Omental fat pad (tissue), 4 donors: Measurements from ENCODE around the gene UPP2. TPM values are rescaled to one million over a fixed set of nuclear protein-coding genes. Genes with fewer than 3 reads are reported as not detected.

Source experiments
- ATAC-seq: fragments of 150-250 bp; one replicate; pipeline ENCODE4 v1.9.1; 2016; ENCODE audit warnings: mild to moderate bottlenecking, moderate library complexity; ENCODE audit not compliant: low FRiP score
- DNase-seq: peaks from one replicate; pipeline ENCODE4 v3.0.0-alpha.2; 2019; ENCODE audit warnings: low spot score
- CTCF ChIP-seq, 3 donors: fragments of 450-650 bp; IDR thresholded peaks; one replicate each; pipeline ENCODE4 v1.5.1; 2016 to 2017; ENCODE audit warnings: antibody characterized with exemption in 3 of 3, mild to moderate bottlenecking in 3 of 3, moderate library complexity in 2 of 3
- total RNA-seq, 4 donors: library from RNA; depleted of rRNA; stranded (reverse); fragments of >200 nt; gene quantifications; one replicate each; pipeline ENCODE4 v1.1.0, GENCODE V29; 2016

Gene UPP2
- total RNA-seq, 4 donors from 2014 or later: not detected

- DNase-seq: no peak
- ATAC-seq: no peak
Measured at GRCh38 chr2:158134655-158135054, 33.0 kb downstream of the UPP2 start.

GRCh38 chr2:158135096-158135495, 33.4 kb downstream of the UPP2 start:
- TF ChIP-seq CTCF (IDR thresholded peaks at IDR 0.05): no peak
- ATAC-seq (no peak), DNase-seq (no peak)

More at GRCh38 chr2:158134655-158135054, 33.0 kb downstream of the UPP2 start:
- TF ChIP-seq CTCF (IDR thresholded peaks at IDR 0.05): no peak

GRCh38 chr2:158138255-158138654, 36.6 kb downstream of the UPP2 start:
- ATAC-seq: no peak
- no peak for TF ChIP-seq CTCF (IDR thresholded peaks at IDR 0.05)

GRCh38 chr2:158140201-158140600, 38.5 kb downstream of the UPP2 start:
- no peak for DNase-seq
- no peak for TF ChIP-seq CTCF (IDR thresholded peaks at IDR 0.05)
- ATAC-seq: no peak

More at GRCh38 chr2:158138255-158138654, 36.6 kb downstream of the UPP2 start:
- DNase-seq: no peak

- TF ChIP-seq CTCF (IDR thresholded peaks at IDR 0.05): no peak
- DNase-seq (no peak), ATAC-seq (no peak)
Measured at GRCh38 chr2:158142165-158142564, 40.5 kb downstream of the UPP2 start.

GRCh38 chr2:158142568-158143332, 41.1 kb downstream of the UPP2 start:
- DNase-seq (no peak), ATAC-seq (no peak)
- TF ChIP-seq CTCF (IDR thresholded peaks at IDR 0.05): no peak
